PC-3 (cell line): ENCODE results near the gene MZT1. TPM values are rescaled to one million over a fixed set of nuclear protein-coding genes. Genes with fewer than 3 reads are reported as not detected.

ENCODE experiments used
- ATAC-seq: fragments of 200-7000 bp; cut with Tn5 transposase; 2 replicates; pipeline ENCODE4 v1.9.1; 2020; ENCODE audit warnings: mild to moderate bottlenecking, moderate library complexity
- BruUV-seq: library from RNA; stranded (reverse); fragments of 400-500 nt; replicated peaks from 2 replicates; lab custom pipeline; 2021; lab: Mats Ljungman, UMichigan
- CTCF ChIA-PET: fragments of 300-600 bp; sonication (Branson Sonifier 250); formaldehyde crosslinking; loops from one replicate; lab custom pipeline; 2022; ENCODE audit warnings: antibody characterized with exemption; lab: Charles Lee
- POLR2A ChIA-PET: fragments of 300-600 bp; sonication (Branson Sonifier 250); formaldehyde crosslinking; loops from one replicate; lab custom pipeline; 2022; ENCODE audit warnings: antibody characterized with exemption; ENCODE audit not compliant: unreplicated experiment; lab: Charles Lee
- DNase-seq: peaks from one replicate; pipeline ENCODE4 v3.0.0-alpha.2; 2015
- H2AFZ ChIP-seq: fragments of 300-600 bp; sonication (generic); 2 replicates; pipeline ENCODE4 v1.6.0; 2016; ENCODE audit warnings: antibody characterized with exemption, low read length
- H3F3A ChIP-seq: fragments of 300-600 bp; sonication (generic); one replicate; pipeline ENCODE4 v1.6.0; 2017; ENCODE audit warnings: antibody characterized with exemption, low read length, control low read depth, mild to moderate bottlenecking; ENCODE audit not compliant: unreplicated experiment
- H3K27ac ChIP-seq: fragments of 300-600 bp; sonication (generic); 2 replicates; pipeline ENCODE4 v1.5.1; 2016; ENCODE audit warnings: mild to moderate bottlenecking, low read length
- H3K27me3 ChIP-seq: fragments of 300-600 bp; sonication (generic); 2 replicates; pipeline ENCODE4 v1.6.1; 2016; ENCODE audit warnings: low read length, mixed read lengths
- H3K36me3 ChIP-seq: fragments of 300-600 bp; sonication (generic); 2 replicates; pipeline ENCODE4 v1.6.1; 2016; ENCODE audit warnings: low read depth, mixed run types, low read length, mixed read lengths
- H3K4me1 ChIP-seq: fragments of 300-600 bp; sonication (generic); 2 replicates; pipeline ENCODE4 v1.5.1; 2016; ENCODE audit warnings: low read length; ENCODE audit not compliant: insufficient read depth
- H3K4me2 ChIP-seq: fragments of 300-600 bp; sonication (generic); 2 replicates; pipeline ENCODE4 v1.6.0; 2016; ENCODE audit warnings: low read length
- H3K4me3 ChIP-seq: fragments of 300-600 bp; sonication (generic); 2 replicates; pipeline ENCODE4 v1.5.1; 2016; ENCODE audit warnings: mild to moderate bottlenecking, low read length, mixed read lengths
- H3K79me2 ChIP-seq: fragments of 300-600 bp; sonication (generic); 2 replicates; pipeline ENCODE4 v1.6.1; 2017; ENCODE audit warnings: low read length, mixed read lengths
- H3K9ac ChIP-seq: fragments of 300-600 bp; sonication (generic); 2 replicates; pipeline ENCODE4 v1.6.0; 2016; ENCODE audit warnings: mild to moderate bottlenecking, low read length
- H3K9me2 ChIP-seq: fragments of 300-600 bp; sonication (generic); replicated peaks from 2 replicates; pipeline ENCODE4 v1.6.1; 2016; ENCODE audit warnings: mixed run types, low read length, mixed read lengths
- H3K9me3 ChIP-seq: fragments of 300-600 bp; sonication (generic); 2 replicates; pipeline ENCODE4 v1.6.1; 2016; ENCODE audit warnings: low read length, mixed read lengths
- H4K20me1 ChIP-seq: fragments of 300-600 bp; sonication (generic); 2 replicates; pipeline ENCODE4 v1.6.1; 2016; ENCODE audit warnings: low read length, mixed read lengths
- CTCF ChIP-seq: fragments of 300-600 bp; sonication (generic); conservative IDR thresholded peaks from 2 replicates; pipeline ENCODE4 v1.5.1; 2017; ENCODE audit warnings: antibody characterized with exemption, low read depth, mild to moderate bottlenecking, low read length
- EZH2 ChIP-seq: fragments of 300-600 bp; sonication (generic); IDR thresholded peaks from one replicate; pipeline ENCODE4 v1.6.1; 2017; ENCODE audit warnings: antibody characterized with exemption, mild to moderate bottlenecking, low read length; ENCODE audit not compliant: unreplicated experiment
- EZH2phosphoT487 ChIP-seq: fragments of 300-600 bp; sonication (generic); IDR thresholded peaks from 2 replicates; pipeline ENCODE4 v1.6.1; 2018; ENCODE audit warnings: mild to moderate bottlenecking, antibody characterized with exemption, low read length, borderline replicate concordance
- intact Hi-C: fragments of 100-400 bp; cut with micrococcal nuclease; formaldehyde crosslinking; loops from 2 replicates; pipeline ENCODE4 v1.9.0; 2023
- total RNA-seq: library from RNA; depleted of rRNA; stranded (reverse); fragments of >200 nt; gene quantifications from 2 replicates; pipeline ENCODE4 v1.2.3, GENCODE V29; 2014

MZT1 gene
- total RNA-seq, 1 experiment from 2014 or later = 17.0 TPM

GRCh38 chr13:72740015-72740414, 12.6 kb upstream of the MZT1 start:
- H3K9me3 ChIP-seq = no peaks in the 10 kb centered on the region
- ChIA-PET CTCF (no interaction called here), POLR2A (no interaction called here)
- no peaks in the 10 kb centered on the region for H3F3A ChIP-seq
- H3K4me3 ChIP-seq = no peak overlapping the region
- no peaks in the 10 kb centered on the region for H4K20me1 ChIP-seq
- H3K79me2 ChIP-seq = peaks cover 3% of the 10 kb centered on the region; the same call in 1 of the 2 replicates
- no peaks in the 10 kb centered on the region for H3K4me1 ChIP-seq
- no TSS peak for BruUV-seq
- ATAC-seq (no peak), DNase-seq (no peak)
- H3K9ac ChIP-seq = no peak overlapping the region
- no peak overlapping the region for H2AFZ ChIP-seq
- intact Hi-C loops = no loop called here
- no peaks in the 10 kb centered on the region for H3K9me2 ChIP-seq
- H3K27me3 ChIP-seq = no peaks in the 10 kb centered on the region
- no peak for TF ChIP-seq CTCF
- TF ChIP-seq EZH2 = no peak
- no peak for TF ChIP-seq EZH2phosphoT487
- no peak overlapping the region for H3K27ac ChIP-seq
- peaks cover 11% of the 10 kb centered on the region for H3K36me3 ChIP-seq
- H3K4me2 ChIP-seq = no peak overlapping the region

GRCh38 chr13:72737033-72737432, 9.6 kb upstream of the MZT1 start:
- CTCF ChIA-PET = no interaction called here
- Histone ChIP-seq H3K27ac (no peak overlapping the region), H3K79me2 (peaks cover 10% of the 10 kb centered on the region; the same call in 1 of the 2 replicates), H3K4me2 (no peak overlapping the region), H2AFZ (no peak overlapping the region), H3K27me3 (no peaks in the 10 kb centered on the region), H3K9ac (no peak overlapping the region), H3K9me2 (no peaks in the 10 kb centered on the region), H3F3A (no peaks in the 10 kb centered on the region), H3K36me3 (peaks cover 15% of the 10 kb centered on the region), H4K20me1 (no peaks in the 10 kb centered on the region), H3K4me1 (no peaks in the 10 kb centered on the region), H3K9me3 (no peaks in the 10 kb centered on the region), H3K4me3 (no peak overlapping the region)
- POLR2A ChIA-PET = no interaction called here
- DNase-seq (no peak), ATAC-seq (no peak)
- no TSS peak for BruUV-seq
- intact Hi-C loops = no loop called here
- TF ChIP-seq CTCF (no peak), EZH2phosphoT487 (no peak), EZH2 (no peak)

GRCh38 chr13:72728290-72728605, 819 bp upstream of the MZT1 start:
- H3K9ac ChIP-seq = peak overlapping the region; percentile 77
- H3K79me2 ChIP-seq = peaks cover 81% of the 10 kb centered on the region
- H2AFZ ChIP-seq = peak overlapping the region; percentile 95
- POLR2A ChIA-PET = no interaction called here
- peak overlapping the region; percentile 95 for H3K4me3 ChIP-seq
- H3K4me2 ChIP-seq = peak overlapping the region; percentile 88
- no peak for ATAC-seq
- CTCF ChIA-PET = no interaction called here
- no peaks in the 10 kb centered on the region for H3K27me3 ChIP-seq
- peaks cover 8% of the 10 kb centered on the region for H3K4me1 ChIP-seq
- DNase-seq = no peak
- no peaks in the 10 kb centered on the region for H3K9me3 ChIP-seq
- BruUV-seq = no TSS peak
- no peak overlapping the region for H3K27ac ChIP-seq
- peaks cover 8% of the 10 kb centered on the region; the same call in 1 of the 2 replicates for H4K20me1 ChIP-seq
- H3K9me2 ChIP-seq = no peaks in the 10 kb centered on the region
- peaks cover 4% of the 10 kb centered on the region for H3K36me3 ChIP-seq
- intact Hi-C loops = loop anchor here (2.0 kb wide), 1 partner anchor 53 kb away; the partner anchor contains the start of gene DIS3
- H3F3A ChIP-seq = no peaks in the 10 kb centered on the region
- TF ChIP-seq EZH2 (no peak), CTCF (no peak), EZH2phosphoT487 (no peak)
